ENCODE results near the gene KCTD6. TPM values are rescaled to one million over a fixed set of nuclear protein-coding genes. Genes with fewer than 3 reads are reported as not detected.

Gene KCTD6
- total and polyA plus RNA-seq, 2 of the 4 experiments (the other 2 are of a cell fraction), result 7.0 to 9.2 TPM

DNA sequence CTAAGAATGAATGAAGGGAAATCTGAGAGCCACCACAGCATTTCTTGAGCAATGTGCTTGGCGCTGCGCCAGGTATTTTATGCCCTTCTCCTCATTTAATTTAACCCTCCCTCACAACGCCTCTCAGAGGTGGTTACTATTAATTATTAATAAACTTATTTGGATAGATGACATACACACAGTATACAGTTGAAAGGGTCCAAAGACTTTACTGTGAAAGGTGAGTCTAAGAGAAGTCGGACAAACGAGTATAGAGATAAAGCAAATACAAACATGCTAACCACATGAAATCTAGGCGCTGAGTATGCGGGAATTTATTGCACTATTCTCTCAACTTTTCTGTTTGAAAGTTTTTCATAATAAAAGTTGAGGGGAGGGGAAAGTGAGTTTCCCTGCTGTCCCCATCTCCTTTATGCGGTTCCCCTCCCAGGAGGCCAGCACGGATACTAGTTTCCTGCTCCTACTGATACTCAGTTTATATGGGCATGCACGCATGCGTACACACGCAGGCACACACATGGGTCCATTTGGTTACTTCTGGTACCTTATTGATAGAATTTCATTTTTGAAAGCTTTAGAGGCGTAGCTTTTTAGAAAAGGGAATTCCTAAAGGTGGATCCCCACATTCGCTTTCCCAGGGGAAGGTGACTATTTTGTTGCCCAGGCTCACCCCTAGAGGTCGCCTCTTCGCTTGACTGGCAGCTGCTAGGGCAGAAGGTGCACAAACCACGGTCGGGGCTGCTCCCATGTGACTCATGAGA is 28.5 kb upstream of the KCTD6 start:
- Histone ChIP-seq H3K4me3 (ENCODE audit: insufficient read depth, low read depth, low read length) (no peak overlapping the region), H3K36me3 (ENCODE audit: control insufficient read depth, insufficient read depth, low read length) (no peaks in the 10 kb centered on the region), H4K8ac (ENCODE audit: low read depth in 2 of 2, low read length in 2 of 2) (no peak overlapping the region), H2BK5ac (ENCODE audit: low read depth, low read length, poor library complexity, severe bottlenecking) (no peak overlapping the region), H4K5ac (ENCODE audit: low read depth, low read length) (no peak overlapping the region), H2AK5ac (ENCODE audit: low read depth, low read length) (no peak overlapping the region), H3K18ac (ENCODE audit: low read depth, low read length) (no peak overlapping the region), H3K9ac (ENCODE audit: low read depth, low read length) (no peak overlapping the region), H4K20me1 (ENCODE audit: insufficient read depth, low read length) (no peaks in the 10 kb centered on the region), H3K56ac (ENCODE audit: extremely low read depth, insufficient read depth, low read length) (no peak overlapping the region), H2BK120ac (ENCODE audit: low read depth, low read length) (no peak overlapping the region), H2AK9ac (replicated peaks; ENCODE audit: low read depth, low read length, poor library complexity) (no peak overlapping the region), H4K91ac (ENCODE audit: insufficient read depth, low read depth, low read length) (no peak overlapping the region), H3K4me1 (ENCODE audit: control insufficient read depth, insufficient read depth, low read length) (peaks cover 4% of the 10 kb centered on the region; the same call in 1 of the 2 replicates), H2BK15ac (ENCODE audit: low read depth, low read length) (no peak overlapping the region), H3K23ac (ENCODE audit: low read depth, low read length) (no peak overlapping the region), H3K9me1 (ENCODE audit: insufficient read depth, low read length) (no peaks in the 10 kb centered on the region), H3K9me3 (ENCODE audit: control insufficient read depth, insufficient read depth, low read length) (no peaks in the 10 kb centered on the region), H2BK20ac (ENCODE audit: low read depth, low read length) (no peak overlapping the region), H3K79me1 (ENCODE audit: low read depth in 1 of 2, low read length in 2 of 2) (no peaks in the 10 kb centered on the region), H3K14ac (replicated peaks; ENCODE audit: low read depth, low read length) (no peak overlapping the region), H2AFZ (replicated peaks; ENCODE audit: low read length, poor library complexity) (peak overlapping the region; percentile 17), H3K27me3 (ENCODE audit: control insufficient read depth, insufficient read depth, low read length) (no peaks in the 10 kb centered on the region), H3K27ac (ENCODE audit: insufficient read depth, low read length) (no peak overlapping the region), H3K4ac (ENCODE audit: low read depth, low read length) (no peak overlapping the region), H3K4me2 (ENCODE audit: low read depth, low read length) (peak overlapping the region; percentile 5; the same call in 1 of the 2 replicates)
- WGBS, 2 experiments (ENCODE audit: extremely low coverage in 2 of 2, insufficient read length in 1 of 2), result 20% methylated on average over 1 of the region's 18 CpGs; no CpG with 5 or more reads in 1 of the 2 experiments
- no TSS peak for BruUV-seq (replicated peaks)
- ChIA-PET CTCF (interaction anchor here (0.5 to 1.3 kb wide), 7 partner anchors 9 to 1237 kb away, joined by 3 to 5 read pairs (median 3); partner anchors contain the start of gene KCTD6), POLR2A (ENCODE audit: unreplicated experiment) (no interaction called here)
- intact Hi-C loops (cut with micrococcal nuclease) (loop anchor here (2.0 kb wide), 1 partner anchor 69 kb away; no protein-coding TSS in a partner anchor), dilution Hi-C loops (cut with HindIII; ENCODE audit: low sequenced_read_pairs, unreplicated experiment) (no loop called here), in situ Hi-C loops (cut with MboI; ENCODE audit: low sequenced_read_pairs) (no loop called here)
- TF ChIP-seq POLR2A (IDR thresholded peaks at IDR 0.05; ENCODE audit: low read depth, low read length) (no peak), CTCF (conservative IDR thresholded peaks at IDR 0.05; ENCODE audit: low read depth, low read length) (peak; percentile 71), SMC3 (IDR thresholded peaks at IDR 0.05; ENCODE audit: low read depth, low read length) (peak; percentile 47), USF2 (IDR thresholded peaks at IDR 0.05; ENCODE audit: low read depth, low read length) (peak; percentile 75; the same call in 1 of the 2 replicates), CHD1 (IDR thresholded peaks at IDR 0.05; ENCODE audit: low read depth, low read length) (no peak), MAZ (IDR thresholded peaks at IDR 0.05; ENCODE audit: borderline replicate concordance, low read depth, low read length) (0 out of 2 replicates have a peak, but pooled peaks have one; percentile 20), BHLHE40 (IDR thresholded peaks at IDR 0.05; ENCODE audit: low read depth, low read length) (no peak), MXI1 (IDR thresholded peaks at IDR 0.05; ENCODE audit: borderline replicate concordance, low read depth, low read length) (peak; percentile 22; the same call in 1 of the 2 replicates), RAD21 (IDR thresholded peaks at IDR 0.05; ENCODE audit: low read length) (peak; percentile 62)
- ATAC-seq (ENCODE audit: low read depth), result peak; percentile 95
- peak; percentile 85 for DNase-seq

Data from IMR-90 (cell line).